Fibroblast of lung (primary cell): Measurements from ENCODE around the gene CRTAC1. TPM values are rescaled to one million over a fixed set of nuclear protein-coding genes. Genes with fewer than 3 reads are reported as not detected.

Source experiments
- DNase-seq, 2 donors: peaks; one replicate each; pipeline versions ENCODE4 v3.0.0 to v3.0.0-alpha.2; 2010; ENCODE audit warnings: low read depth in 2 of 2
- H2AFZ ChIP-seq: 2 replicates; pipeline ENCODE4 v1.5.1; 2012; ENCODE audit warnings: low read length, control low read depth, inconsistent platforms
- H3K27ac ChIP-seq: 2 replicates; pipeline ENCODE4 v1.5.1; 2011; ENCODE audit warnings: low read length, control low read depth; ENCODE audit not compliant: insufficient read depth
- H3K27me3 ChIP-seq: 2 replicates; pipeline ENCODE4 v1.5.1; 2011; ENCODE audit warnings: mild to moderate bottlenecking, low read length; ENCODE audit not compliant: control insufficient read depth, insufficient read depth
- H3K36me3 ChIP-seq: 2 replicates; pipeline ENCODE4 v1.5.1; 2011; ENCODE audit warnings: low read length; ENCODE audit not compliant: control insufficient read depth, insufficient read depth
- H3K4me1 ChIP-seq: 2 replicates; pipeline ENCODE4 v1.5.1; 2011; ENCODE audit warnings: low read length; ENCODE audit not compliant: control insufficient read depth, insufficient read depth; ENCODE audit errors: extremely low read depth
- H3K4me2 ChIP-seq: 2 replicates; pipeline ENCODE4 v1.5.1; 2011; ENCODE audit warnings: low read length, control low read depth; ENCODE audit not compliant: insufficient read depth; ENCODE audit errors: extremely low read depth
- H3K4me3 ChIP-seq, 4 experiments: fragments of 200-600 bp in 1 of 4; sonication (generic) in 1 of 4; replicated peaks in 1 of 4; 2 replicates each; pipeline ENCODE4 v1.5.1; 2011 to 2016; ENCODE audit warnings: low read length in 4 of 4, low read depth in 3 of 4, mild to moderate bottlenecking in 3 of 4, control low read depth in 2 of 4, inconsistent platforms in 1 of 4, mixed read lengths in 1 of 4; ENCODE audit not compliant: insufficient read depth in 1 of 4; ENCODE audit errors: control extremely low read depth in 1 of 4
- H3K79me2 ChIP-seq: 2 replicates; pipeline ENCODE4 v1.5.1; 2012; ENCODE audit warnings: mild to moderate bottlenecking, low read length, inconsistent platforms; ENCODE audit not compliant: control insufficient read depth, insufficient read depth
- H3K9ac ChIP-seq: 2 replicates; pipeline ENCODE4 v1.5.1; 2011; ENCODE audit warnings: mild to moderate bottlenecking, low read length, control low read depth; ENCODE audit not compliant: insufficient read depth
- H3K9me3 ChIP-seq: 2 replicates; pipeline ENCODE4 v1.5.1; 2012; ENCODE audit warnings: low read depth, low read length; ENCODE audit not compliant: control insufficient read depth, insufficient read depth
- H4K20me1 ChIP-seq: 2 replicates; pipeline ENCODE4 v1.5.1; 2011; ENCODE audit warnings: low read length; ENCODE audit not compliant: control insufficient read depth, insufficient read depth; ENCODE audit errors: extremely low read depth
- EZH2 ChIP-seq: IDR thresholded peaks from 2 replicates; pipeline ENCODE4 v1.5.1; 2012; ENCODE audit warnings: low read length, control low read depth, mild to moderate bottlenecking; ENCODE audit errors: missing control alignments
- polyA plus RNA-seq, 2 donors: library from polyadenylated mRNA; depleted of rRNA in 1 of 2; stranded (reverse) in 1 of 2; unstranded in 1 of 2; fragments of >200 nt; gene quantifications; 2 replicates each; pipeline ENCODE4 v1.2.1, GENCODE V29; 2011 to 2012; ENCODE audit warnings: missing spikeins in 1 of 2
- total RNA-seq: library from RNA; depleted of rRNA; stranded (reverse); fragments of >200 nt; gene quantifications from 2 replicates; pipeline ENCODE4 v1.2.1, GENCODE V29; 2014
- TF ChIP-seq, protein P1 (sequence below), 2 donors: IDR thresholded peaks in 1 of 2; conservative IDR thresholded peaks in 1 of 2; 1 replicate in 1 of 2; 2 replicates in 1 of 2; pipeline ENCODE4 v1.5.1; 2011 to 2012; ENCODE audit warnings: low read length in 2 of 2, control low read depth in 1 of 2, inconsistent platforms in 1 of 2, low read depth in 1 of 2, mild to moderate bottlenecking in 1 of 2

The CRTAC1 gene
- total and polyA plus RNA-seq, 2 donors (not counting 1 experiment from before 2014, with no cell fraction given) = not detected

DNA sequence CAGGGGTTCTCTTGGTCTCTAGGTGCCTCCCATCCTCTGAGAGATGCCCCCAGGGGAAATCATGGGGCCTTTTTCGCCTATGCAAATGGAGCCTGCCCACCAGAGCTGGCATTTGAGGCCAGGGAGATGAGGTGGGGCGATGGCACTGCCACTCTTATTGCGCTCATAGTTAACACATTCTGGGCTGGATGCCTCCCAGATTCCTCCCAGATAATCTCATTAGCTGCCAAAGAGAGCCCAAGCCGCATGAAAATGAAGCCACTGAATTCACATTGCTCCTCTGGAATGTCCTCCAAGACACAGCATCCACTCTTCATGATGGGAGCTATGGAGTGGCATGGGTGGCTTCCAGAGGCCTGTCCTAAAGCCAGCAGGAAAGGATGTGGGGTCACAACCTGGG lies 119.8 kb downstream of the CRTAC1 start:
- Histone ChIP-seq H3K4me1 (no peaks in the 10 kb centered on the region), H3K4me3 (no peak overlapping the region), H3K27me3 (peaks cover 3% of the 10 kb centered on the region), H3K9ac (no peak overlapping the region), H3K79me2 (no peaks in the 10 kb centered on the region), H3K27ac (no peak overlapping the region), H3K36me3 (no peaks in the 10 kb centered on the region), H4K20me1 (no peaks in the 10 kb centered on the region), H2AFZ (no peak overlapping the region), H3K4me2 (no peak overlapping the region), H3K9me3 (no peaks in the 10 kb centered on the region)
- no peak for TF ChIP-seq EZH2
- TF ChIP-seq, protein P1, sequence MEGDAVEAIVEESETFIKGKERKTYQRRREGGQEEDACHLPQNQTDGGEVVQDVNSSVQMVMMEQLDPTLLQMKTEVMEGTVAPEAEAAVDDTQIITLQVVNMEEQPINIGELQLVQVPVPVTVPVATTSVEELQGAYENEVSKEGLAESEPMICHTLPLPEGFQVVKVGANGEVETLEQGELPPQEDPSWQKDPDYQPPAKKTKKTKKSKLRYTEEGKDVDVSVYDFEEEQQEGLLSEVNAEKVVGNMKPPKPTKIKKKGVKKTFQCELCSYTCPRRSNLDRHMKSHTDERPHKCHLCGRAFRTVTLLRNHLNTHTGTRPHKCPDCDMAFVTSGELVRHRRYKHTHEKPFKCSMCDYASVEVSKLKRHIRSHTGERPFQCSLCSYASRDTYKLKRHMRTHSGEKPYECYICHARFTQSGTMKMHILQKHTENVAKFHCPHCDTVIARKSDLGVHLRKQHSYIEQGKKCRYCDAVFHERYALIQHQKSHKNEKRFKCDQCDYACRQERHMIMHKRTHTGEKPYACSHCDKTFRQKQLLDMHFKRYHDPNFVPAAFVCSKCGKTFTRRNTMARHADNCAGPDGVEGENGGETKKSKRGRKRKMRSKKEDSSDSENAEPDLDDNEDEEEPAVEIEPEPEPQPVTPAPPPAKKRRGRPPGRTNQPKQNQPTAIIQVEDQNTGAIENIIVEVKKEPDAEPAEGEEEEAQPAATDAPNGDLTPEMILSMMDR (conservative IDR thresholded peaks at IDR 0.05 in 1 of 2, IDR thresholded peaks at IDR 0.05 in 1 of 2; ENCODE audit: low read depth in 1 of 2, low read length in 2 of 2) = no peak
- no peak for DNase-seq

DNA sequence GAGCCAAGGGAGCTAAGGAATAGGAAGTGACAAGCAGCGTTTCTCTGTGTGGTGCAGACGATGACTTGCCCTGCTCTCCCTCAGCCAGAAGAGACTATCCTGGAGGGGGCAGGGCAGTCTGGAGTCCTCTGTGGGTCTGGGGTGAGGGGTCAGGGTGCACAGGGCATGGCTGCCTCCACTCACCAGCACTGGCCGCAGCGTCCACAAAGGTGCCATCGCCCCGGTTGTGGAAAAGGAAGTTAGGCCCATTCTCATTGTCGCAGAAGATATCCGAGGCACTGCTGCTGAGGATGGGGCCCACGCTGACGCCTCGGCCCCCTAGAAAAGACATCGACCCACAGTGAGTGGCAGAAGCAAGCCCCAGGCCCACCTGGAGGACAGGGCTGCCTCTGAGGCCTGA lies 122.6 kb downstream of the CRTAC1 start:
- peaks cover 3% of the 10 kb centered on the region for H3K27me3 ChIP-seq
- no peaks in the 10 kb centered on the region for H3K36me3 ChIP-seq
- TF ChIP-seq EZH2 = no peak
- TF ChIP-seq, protein P1 (conservative IDR thresholded peaks at IDR 0.05 in 1 of 2, IDR thresholded peaks at IDR 0.05 in 1 of 2; ENCODE audit: low read depth in 1 of 2, low read length in 2 of 2) = no peak
- no peak overlapping the region for H2AFZ ChIP-seq
- H3K79me2 ChIP-seq = no peaks in the 10 kb centered on the region
- no peaks in the 10 kb centered on the region for H3K4me1 ChIP-seq
- H3K27ac ChIP-seq = no peak overlapping the region
- H3K9ac ChIP-seq = no peak overlapping the region
- no peaks in the 10 kb centered on the region for H4K20me1 ChIP-seq
- H3K4me3 ChIP-seq = no peak overlapping the region
- H3K9me3 ChIP-seq = no peaks in the 10 kb centered on the region
- H3K4me2 ChIP-seq = no peak overlapping the region
- DNase-seq = no peak

DNA sequence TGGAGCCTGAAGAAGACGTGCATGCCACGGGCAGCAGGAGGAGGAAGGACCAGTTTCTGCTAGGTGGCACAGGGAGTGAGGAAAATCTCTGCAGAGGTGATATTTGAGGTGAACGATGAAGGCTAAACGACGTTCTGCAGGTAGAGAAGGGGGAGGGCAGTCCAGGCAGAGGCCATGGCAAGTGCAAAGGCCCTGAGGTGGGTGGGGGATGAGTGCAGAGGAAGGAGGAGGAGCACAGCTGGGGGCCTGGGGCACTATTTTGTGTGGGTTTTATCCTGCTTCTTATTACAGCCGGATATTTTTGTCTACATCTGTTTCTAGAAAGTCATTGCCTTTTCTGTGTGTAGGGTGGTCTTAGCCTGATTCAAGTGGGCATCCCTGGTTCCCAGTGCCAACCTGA lies 123.2 kb downstream of the CRTAC1 start:
- H3K27me3 ChIP-seq = no peaks in the 10 kb centered on the region
- no peaks in the 10 kb centered on the region for H4K20me1 ChIP-seq
- no peak overlapping the region for H2AFZ ChIP-seq
- no peak for TF ChIP-seq EZH2
- TF ChIP-seq, protein P1 (conservative IDR thresholded peaks at IDR 0.05 in 1 of 2, IDR thresholded peaks at IDR 0.05 in 1 of 2; ENCODE audit: low read depth in 1 of 2, low read length in 2 of 2) = no peak
- no peaks in the 10 kb centered on the region for H3K9me3 ChIP-seq
- no peak overlapping the region for H3K27ac ChIP-seq
- no peak overlapping the region for H3K9ac ChIP-seq
- H3K36me3 ChIP-seq = no peaks in the 10 kb centered on the region
- H3K79me2 ChIP-seq = no peaks in the 10 kb centered on the region
- H3K4me3 ChIP-seq = no peak overlapping the region
- H3K4me2 ChIP-seq = no peak overlapping the region
- DNase-seq = no peak
- no peaks in the 10 kb centered on the region for H3K4me1 ChIP-seq
